Measurements from ENCODE around the gene KIAA0040.

- TF ChIP-seq CTCF (IDR thresholded peaks at IDR 0.05) (no peak), ARID4B (CRISPR knock-in tag; IDR thresholded peaks at IDR 0.05; ENCODE audit: borderline replicate concordance) (no peak), TEAD4 (CRISPR knock-in tag; IDR thresholded peaks at IDR 0.05) (no peak), MAX (CRISPR knock-in tag; IDR thresholded peaks at IDR 0.05) (no peak), ZNF138 (CRISPR knock-in tag; conservative IDR thresholded peaks at IDR 0.05) (no peak), IRF1 (CRISPR knock-in tag; IDR thresholded peaks at IDR 0.05) (no peak), ZNF219 (CRISPR knock-in tag; IDR thresholded peaks at IDR 0.05; ENCODE audit: borderline replicate concordance) (no peak), AFF4 (CRISPR knock-in tag; IDR thresholded peaks at IDR 0.05; ENCODE audit: borderline replicate concordance) (no peak)
Observed at GRCh38 chr1:175232335-175232734, 39.8 kb upstream of the KIAA0040 start.

Data from WTC11 (cell line).